ENCODE measurements around the gene TFDP2. TPM values are rescaled to one million over a fixed set of nuclear protein-coding genes. Genes with fewer than 3 reads are reported as not detected.
A peak's percentile ranks its signal among the peaks of the same experiment; 100 is the strongest.
"Not testable (repeated sequence)": the region's sequence is repeated elsewhere in the genome, so short reads cannot be mapped to it uniquely, and the experiment has no call there.

The TFDP2 gene
- total RNA-seq, 1 experiment from 2014 or later = 76.0 TPM

DNA sequence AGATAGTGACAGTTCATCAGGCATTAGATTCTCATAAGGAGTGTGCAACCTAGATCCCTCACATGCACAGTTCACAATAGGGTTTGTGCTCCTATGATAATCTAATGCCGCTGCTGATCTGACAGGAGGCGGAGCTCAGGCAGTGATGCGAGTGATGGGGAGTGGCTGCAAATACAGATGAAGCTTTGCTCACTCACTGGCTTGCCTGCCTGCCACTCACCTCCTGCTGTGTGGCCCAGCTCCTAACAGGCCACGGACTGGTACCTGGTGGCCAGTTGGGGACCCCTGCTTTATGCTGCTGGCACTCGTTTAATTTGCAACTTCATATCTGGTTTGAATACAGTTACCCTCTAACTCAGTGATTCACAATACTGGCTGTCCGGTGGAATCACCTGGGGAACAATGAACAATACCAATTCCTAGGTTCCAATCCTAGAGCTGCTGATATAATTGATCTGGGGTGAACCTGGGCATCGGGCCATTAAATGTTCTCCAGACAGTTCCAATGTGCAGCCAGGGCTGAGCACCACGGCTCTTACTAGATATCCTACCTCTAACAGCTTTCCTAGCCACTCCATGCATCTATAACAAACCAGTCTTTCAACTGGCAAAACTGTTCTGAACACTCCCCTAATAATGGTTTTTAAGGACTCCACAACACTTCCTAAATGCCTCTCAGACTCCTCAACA, 141.5 kb downstream of the TFDP2 start:
- no peak overlapping the region for H4K5ac ChIP-seq (ENCODE audit: insufficient read length, low read depth, low read length)
- no peak overlapping the region for H3K4me2 ChIP-seq (ENCODE audit: insufficient read depth, insufficient read length, low read length)
- no peaks in the 10 kb centered on the region for H4K20me1 ChIP-seq (ENCODE audit: control insufficient read depth, insufficient read depth, insufficient read length)
- H3K23me2 ChIP-seq (ENCODE audit: insufficient read length, low read depth, low read length, poor library complexity, severe bottlenecking) = no peaks in the 10 kb centered on the region
- H3K27me3 Mint-ChIP-seq (ENCODE audit: low read depth) = no peaks in the 10 kb centered on the region
- no peaks in the 10 kb centered on the region for H3K27me3 ChIP-seq (ENCODE audit: insufficient read depth, low read length)
- no peaks in the 10 kb centered on the region for H3K9me3 ChIP-seq (ENCODE audit: control insufficient read depth, low read depth, low read length)
- no peak overlapping the region for H2BK5ac ChIP-seq (ENCODE audit: insufficient read length, low read length)
- peaks cover 6 to 13% of the 10 kb centered on the region in 2 experiments for H3K4me1 Mint-ChIP-seq
- H3K79me1 ChIP-seq (ENCODE audit: insufficient read depth, low read depth, low read length, poor library complexity, severe bottlenecking) = no peaks in the 10 kb centered on the region
- H3K4ac ChIP-seq (ENCODE audit: low read depth, low read length) = no peak overlapping the region
- WGBS (ENCODE audit: extremely low coverage, insufficient read length, low lambda C conversion rate) = no CpG with 5 or more reads among the region's 8 CpGs
- H3K36me3 Mint-ChIP-seq (ENCODE audit: insufficient read depth in 1 of 3, low read depth in 3 of 3) = peaks cover 8 to 29% (median 8%) of the 10 kb centered on the region in 3 experiments; a peak in 6 of 7 replicates
- H2BK12ac ChIP-seq (ENCODE audit: insufficient read length, low read depth, low read length) = no peak overlapping the region
- no peak overlapping the region for H2AFZ ChIP-seq (ENCODE audit: low read length)
- H2AK5ac ChIP-seq (ENCODE audit: insufficient read length, low read length) = no peak overlapping the region
- H4K8ac ChIP-seq (replicated peaks; ENCODE audit: insufficient read length, low read depth, low read length) = no peak overlapping the region
- H4K91ac ChIP-seq (ENCODE audit: insufficient read length, low read depth, low read length) = no peak overlapping the region
- no peak overlapping the region for H2BK120ac ChIP-seq (ENCODE audit: low read depth, low read length, poor library complexity, severe bottlenecking)
- H3K56ac ChIP-seq (ENCODE audit: insufficient read length, low read depth, low read length) = no peak overlapping the region
- H3K18ac ChIP-seq (ENCODE audit: insufficient read length, low read depth, low read length) = no peak overlapping the region
- no peak overlapping the region for H2BK20ac ChIP-seq (ENCODE audit: low read depth, low read length, poor library complexity, severe bottlenecking)
- peak overlapping the region in 1 of 2 experiments; percentile 4; a peak in 1 of 5 replicates for H3K4me3 Mint-ChIP-seq
- H3K9me3 Mint-ChIP-seq = no peaks in the 10 kb centered on the region; a peak in 1 of 5 replicates
- no peak overlapping the region for H2BK15ac ChIP-seq (ENCODE audit: low read depth, low read length)
- peaks cover 2% of the 10 kb centered on the region; the same call in 1 of the 2 replicates for H3K79me2 ChIP-seq (ENCODE audit: insufficient read depth, low read length)
- no peak for DNase-seq
- no peak overlapping the region for H3K14ac ChIP-seq (ENCODE audit: insufficient read depth, low read length)
- H3K27ac Mint-ChIP-seq = peak overlapping the region in 2 of 3 experiments; percentile 8 to 50; a peak in 3 of 7 replicates
- H3K23ac ChIP-seq (ENCODE audit: insufficient read length, low read depth, low read length) = no peak overlapping the region
- no peak overlapping the region for H3T11ph ChIP-seq (ENCODE audit: low read length)
- no peaks in the 10 kb centered on the region for H3K4me1 ChIP-seq (ENCODE audit: insufficient read depth, low read length)
- H3K9ac ChIP-seq (ENCODE audit: extremely low read depth, insufficient read length, low read length) = no peak overlapping the region
- TF ChIP-seq, protein P1, sequence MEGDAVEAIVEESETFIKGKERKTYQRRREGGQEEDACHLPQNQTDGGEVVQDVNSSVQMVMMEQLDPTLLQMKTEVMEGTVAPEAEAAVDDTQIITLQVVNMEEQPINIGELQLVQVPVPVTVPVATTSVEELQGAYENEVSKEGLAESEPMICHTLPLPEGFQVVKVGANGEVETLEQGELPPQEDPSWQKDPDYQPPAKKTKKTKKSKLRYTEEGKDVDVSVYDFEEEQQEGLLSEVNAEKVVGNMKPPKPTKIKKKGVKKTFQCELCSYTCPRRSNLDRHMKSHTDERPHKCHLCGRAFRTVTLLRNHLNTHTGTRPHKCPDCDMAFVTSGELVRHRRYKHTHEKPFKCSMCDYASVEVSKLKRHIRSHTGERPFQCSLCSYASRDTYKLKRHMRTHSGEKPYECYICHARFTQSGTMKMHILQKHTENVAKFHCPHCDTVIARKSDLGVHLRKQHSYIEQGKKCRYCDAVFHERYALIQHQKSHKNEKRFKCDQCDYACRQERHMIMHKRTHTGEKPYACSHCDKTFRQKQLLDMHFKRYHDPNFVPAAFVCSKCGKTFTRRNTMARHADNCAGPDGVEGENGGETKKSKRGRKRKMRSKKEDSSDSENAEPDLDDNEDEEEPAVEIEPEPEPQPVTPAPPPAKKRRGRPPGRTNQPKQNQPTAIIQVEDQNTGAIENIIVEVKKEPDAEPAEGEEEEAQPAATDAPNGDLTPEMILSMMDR (conservative IDR thresholded peaks at IDR 0.05) = no peak
- H3K27ac ChIP-seq (ENCODE audit: insufficient read length, low read depth, low read length) = no peak overlapping the region

- H4K8ac ChIP-seq (replicated peaks; ENCODE audit: insufficient read length, low read depth, low read length); H3K4me3 Mint-ChIP-seq; H4K91ac ChIP-seq (ENCODE audit: insufficient read length, low read depth, low read length); H3K79me2 ChIP-seq (ENCODE audit: insufficient read depth, low read length); H3K4ac ChIP-seq (ENCODE audit: low read depth, low read length); H2BK120ac ChIP-seq (ENCODE audit: low read depth, low read length, poor library complexity, severe bottlenecking); DNase-seq; H3K23me2 ChIP-seq (ENCODE audit: insufficient read length, low read depth, low read length, poor library complexity, severe bottlenecking); H3K4me2 ChIP-seq (ENCODE audit: insufficient read depth, insufficient read length, low read length); H2BK15ac ChIP-seq (ENCODE audit: low read depth, low read length); H2BK20ac ChIP-seq (ENCODE audit: low read depth, low read length, poor library complexity, severe bottlenecking); H3K27ac Mint-ChIP-seq; H3K9me3 Mint-ChIP-seq; H3K56ac ChIP-seq (ENCODE audit: insufficient read length, low read depth, low read length); H3K4me1 ChIP-seq (ENCODE audit: insufficient read depth, low read length); H3K27me3 ChIP-seq (ENCODE audit: insufficient read depth, low read length); H3K23ac ChIP-seq (ENCODE audit: insufficient read length, low read depth, low read length); H3T11ph ChIP-seq (ENCODE audit: low read length); H3K14ac ChIP-seq (ENCODE audit: insufficient read depth, low read length); H2AK5ac ChIP-seq (ENCODE audit: insufficient read length, low read length); H2BK12ac ChIP-seq (ENCODE audit: insufficient read length, low read depth, low read length); H2BK5ac ChIP-seq (ENCODE audit: insufficient read length, low read length); H4K20me1 ChIP-seq (ENCODE audit: control insufficient read depth, insufficient read depth, insufficient read length); H3K27me3 Mint-ChIP-seq (ENCODE audit: low read depth); H3K9ac ChIP-seq (ENCODE audit: extremely low read depth, insufficient read length, low read length); H3K18ac ChIP-seq (ENCODE audit: insufficient read length, low read depth, low read length); H2AFZ ChIP-seq (ENCODE audit: low read length); H3K79me1 ChIP-seq (ENCODE audit: insufficient read depth, low read depth, low read length, poor library complexity, severe bottlenecking); H4K5ac ChIP-seq (ENCODE audit: insufficient read length, low read depth, low read length); H3K9me3 ChIP-seq (ENCODE audit: control insufficient read depth, low read depth, low read length); H3K27ac ChIP-seq (ENCODE audit: insufficient read length, low read depth, low read length): not testable (repeated sequence)
- Mint-ChIP-seq H3K4me1 (peaks cover 18 to 20% of the 10 kb centered on the region in 2 experiments), H3K36me3 (ENCODE audit: insufficient read depth in 1 of 3, low read depth in 3 of 3) (peaks cover 18 to 49% (median 28%) of the 10 kb centered on the region in 3 experiments; a peak in 6 of 7 replicates)
- no CpG with 5 or more reads among the region's 7 CpGs for WGBS (ENCODE audit: extremely low coverage, insufficient read length, low lambda C conversion rate)
Observed at GRCh38 chr3:142004957-142005356, 144.4 kb downstream of the TFDP2 start.
